HepG2 (cell line): ENCODE results near the gene BTAF1. TPM values are rescaled to one million over a fixed set of nuclear protein-coding genes. Genes with fewer than 3 reads are reported as not detected.

Source experiments
- ATF7-NPFF ChIP-seq: sonication (generic); formaldehyde crosslinking; IDR thresholded peaks from 2 replicates; pipeline ENCODE4 v1.8.1; 2023; ENCODE audit warnings: mild to moderate bottlenecking, low read depth, missing genetic modification reagents, moderate library complexity
- IRF9 ChIP-seq: sonication (generic); formaldehyde crosslinking; IDR thresholded peaks from 2 replicates; pipeline ENCODE4 v1.8.0; 2022; ENCODE audit warnings: missing genetic modification reagents, mild to moderate bottlenecking, borderline replicate concordance
- MAF1 ChIP-seq: sonication (generic); formaldehyde crosslinking; IDR thresholded peaks from 2 replicates; pipeline ENCODE4 v1.5.0; 2020; ENCODE audit warnings: missing genetic modification reagents, borderline replicate concordance
- MLXIP ChIP-seq: sonication (generic); formaldehyde crosslinking; IDR thresholded peaks from 2 replicates; pipeline ENCODE4 v1.9.0; 2021; ENCODE audit warnings: missing genetic modification reagents, borderline replicate concordance
- PRDM15 ChIP-seq: sonication (generic); formaldehyde crosslinking; IDR thresholded peaks from 2 replicates; pipeline ENCODE4 v1.4.0; 2020; ENCODE audit warnings: missing genetic modification reagents
- PRDM4 ChIP-seq: sonication (generic); formaldehyde crosslinking; IDR thresholded peaks from 2 replicates; pipeline ENCODE4 v1.9.0; 2021; ENCODE audit warnings: missing genetic modification reagents, borderline replicate concordance
- PREB ChIP-seq: sonication (generic); formaldehyde crosslinking; IDR thresholded peaks from 2 replicates; pipeline ENCODE4 v1.4.0; 2020; ENCODE audit warnings: missing genetic modification reagents
- SIX4 ChIP-seq: sonication (generic); formaldehyde crosslinking; IDR thresholded peaks from 2 replicates; pipeline ENCODE4 v1.4.0; 2020; ENCODE audit warnings: missing genetic modification reagents
- SP4 ChIP-seq: sonication (generic); formaldehyde crosslinking; IDR thresholded peaks from 2 replicates; pipeline ENCODE4 v1.8.1; 2023; ENCODE audit warnings: mild to moderate bottlenecking, missing genetic modification reagents
- TFDP1 ChIP-seq: IDR thresholded peaks from 2 replicates; pipeline ENCODE4 v1.6.1; 2016; ENCODE audit warnings: missing compliant biosample characterization, missing genetic modification reagents, borderline replicate concordance
- ZBTB42 ChIP-seq: sonication (generic); formaldehyde crosslinking; IDR thresholded peaks from 2 replicates; pipeline ENCODE4 v1.5.0; 2020; ENCODE audit warnings: mild to moderate bottlenecking, missing genetic modification reagents
- ZFP1 ChIP-seq: IDR thresholded peaks from 2 replicates; pipeline ENCODE4 v1.6.1; 2016
- ZNF337 ChIP-seq: sonication (generic); formaldehyde crosslinking; IDR thresholded peaks from 2 replicates; pipeline ENCODE4 v1.5.1; 2020; ENCODE audit warnings: missing genetic modification reagents, low read depth, mild to moderate bottlenecking, borderline replicate concordance
- ZNF558 ChIP-seq: sonication (generic); formaldehyde crosslinking; IDR thresholded peaks from 2 replicates; pipeline ENCODE4 v1.9.0; 2022; ENCODE audit warnings: mild to moderate bottlenecking, missing genetic modification reagents, borderline replicate concordance
- polyA plus RNA-seq, 8 experiments: library from polyadenylated mRNA; depleted of rRNA in 3 of 8; stranded (reverse) in 7 of 8; unstranded in 1 of 8; fragments of >200 nt; fragmentation: Illumina TruSeq in 4 of 8; extraction: Trizol in 4 of 8; gene quantifications; 2 replicates each; pipeline versions ENCODE4 v1.2.1 to v1.2.3, GENCODE V29; 2011 to 2016; ENCODE audit warnings: low read depth in 4 of 8, missing spikeins in 1 of 8, mixed read lengths in 1 of 8; ENCODE audit not compliant: insufficient read depth in 1 of 8
- total RNA-seq, 5 experiments: library from RNA; depleted of rRNA; stranded (reverse); fragments of >200 nt; fragmentation: Illumina TruSeq; extraction: Trizol; gene quantifications; 2 replicates each; pipeline ENCODE4 v1.2.3, GENCODE V29; 2016; ENCODE audit warnings: low read depth in 1 of 5

BTAF1 gene
- total and polyA plus RNA-seq, 2 of the 13 experiments (the other 11 are each of a cell fraction or from before 2014, with no cell fraction given): 38.6 to 54.1 TPM

- TF ChIP-seq PREB (CRISPR knock-in tag) (no peak), TFDP1 (peak; percentile 85; the same call in 1 of the 2 replicates), ZNF337 (CRISPR knock-in tag) (peak; percentile 81; the same call in 1 of the 2 replicates), PRDM4 (CRISPR knock-in tag) (no peak), MLXIP (CRISPR knock-in tag) (0 out of 2 replicates have a peak, but pooled peaks have one; percentile 52), ATF7-NPFF (CRISPR knock-in tag) (peak; percentile 86), SIX4 (CRISPR knock-in tag) (no peak), SP4 (peak; percentile 57; the same call in 1 of the 2 replicates), IRF9 (CRISPR knock-in tag) (peak; percentile 87; the same call in 1 of the 2 replicates), ZFP1 (CRISPR knock-in tag) (no peak), ZNF558 (CRISPR knock-in tag) (peak; percentile 53; the same call in 1 of the 2 replicates), PRDM15 (CRISPR knock-in tag) (peak; percentile 62), MAF1 (CRISPR knock-in tag) (no peak; the same call in 1 of the 2 replicates), ZBTB42 (no peak)
These were observed at the start of gene BTAF1 (continued) for GRCh38 chr10:91923371-91924211.
